Cardiac fibroblast (primary cell): Measurements from ENCODE around the gene SORCS3.

Experiments used
- DNase-seq, 2 donors: peaks; one replicate each; pipeline versions ENCODE4 v3.0.0 to v3.0.0-alpha.2; 2010; ENCODE audit warnings: low read depth in 2 of 2
- H3K4me3 ChIP-seq, 2 donors: replicated peaks in 1 of 2; 1 replicate in 1 of 2; 2 replicates in 1 of 2; pipeline ENCODE4 v1.5.1; 2011; ENCODE audit warnings: low read depth in 2 of 2, low read length in 2 of 2, mild to moderate bottlenecking in 2 of 2, moderate library complexity in 1 of 2
- CTCF ChIP-seq: IDR thresholded peaks from one replicate; pipeline ENCODE4 v1.5.1; 2011; ENCODE audit warnings: low read depth, mild to moderate bottlenecking, low read length, inconsistent platforms

The SORCS3 gene

GRCh38 chr10:105243825-105244224, 602.7 kb downstream of the SORCS3 start:
- TF ChIP-seq CTCF, result no peak
- no peak for DNase-seq

GRCh38 chr10:105247831-105248499, 606.9 kb downstream of the SORCS3 start:
- no peak for DNase-seq
- no peak for TF ChIP-seq CTCF
- H3K4me3 ChIP-seq, result no peak overlapping the region

More at GRCh38 chr10:105243825-105244224, 602.7 kb downstream of the SORCS3 start:
- no peak overlapping the region for H3K4me3 ChIP-seq

GRCh38 chr10:105252911-105253310, 611.8 kb downstream of the SORCS3 start:
- TF ChIP-seq CTCF, result no peak
- H3K4me3 ChIP-seq, result no peak overlapping the region
- DNase-seq, result no peak

GRCh38 chr10:105253515-105254212, 612.6 kb downstream of the SORCS3 start:
- DNase-seq, result no peak
- TF ChIP-seq CTCF, result no peak
- no peak overlapping the region for H3K4me3 ChIP-seq

- DNase-seq, result no peak
- no peak overlapping the region for H3K4me3 ChIP-seq
- TF ChIP-seq CTCF, result no peak
These were observed 617.1 kb downstream of the SORCS3 start for GRCh38 chr10:105258036-105258673.

- DNase-seq, result no peak
- no peak for TF ChIP-seq CTCF
- H3K4me3 ChIP-seq, result no peak overlapping the region
These were observed 617.6 kb downstream of the SORCS3 start for GRCh38 chr10:105258674-105259065.
